HCT116 (cell line): Measurements from ENCODE around the gene RAB9A. TPM values are rescaled to one million over a fixed set of nuclear protein-coding genes. Genes with fewer than 3 reads are reported as not detected.

Source experiments
- ATAC-seq: fragments of 200-7000 bp; cut with Tn5 transposase; 2 replicates; pipeline ENCODE4 v1.9.1; 2020; ENCODE audit warnings: mild to moderate bottlenecking, moderate library complexity
- BruUV-seq: library from RNA; stranded (reverse); fragments of 400-500 nt; replicated peaks from 2 replicates; lab custom pipeline; 2021; lab: Mats Ljungman, UMichigan
- CTCF ChIA-PET: fragments of 300-600 bp; sonication (Branson Sonifier 250); formaldehyde crosslinking; loops from one replicate; lab custom pipeline; 2021; ENCODE audit warnings: antibody characterized with exemption; lab: Charles Lee
- POLR2A ChIA-PET: fragments of 300-600, 350-600 bp; sonication (Branson Sonifier 250); formaldehyde crosslinking; loops from one replicate; lab custom pipeline; 2021; ENCODE audit warnings: antibody characterized with exemption; lab: Charles Lee
- RAD21 ChIA-PET, 2 experiments: fragments of 300-600 bp; sonication (Branson Sonifier 250); formaldehyde crosslinking; loops; one replicate each; lab custom pipeline; 2023; ENCODE audit warnings: low total read pairs in 2 of 2; ENCODE audit not compliant: uncharacterized antibody in 2 of 2, unreplicated experiment in 2 of 2, low non-redundant PET in 1 of 2; lab: Charles Lee
- DNase-seq: peaks from one replicate; pipeline ENCODE4 v3.0.0-alpha.2; 2010; ENCODE audit warnings: low read depth, low spot score
- H2AFZ ChIP-seq: fragments of 200-600 bp; shearing (Covaris generic), sonication (generic); 2 replicates; pipeline ENCODE4 v1.6.1; 2017; ENCODE audit warnings: low read depth, mixed run types, mixed read lengths, antibody characterized with exemption, low read length; ENCODE audit not compliant: poor library complexity, severe bottlenecking
- H3K27ac ChIP-seq: 2 replicates; pipeline ENCODE4 v1.5.1; 2012; ENCODE audit warnings: low read depth, low read length
- H3K27me3 ChIP-seq: fragments of 200-600 bp; sonication (generic); 2 replicates; pipeline ENCODE4 v1.6.1; 2016; ENCODE audit warnings: mixed run types, low read length, mixed read lengths; ENCODE audit not compliant: insufficient read depth
- H3K36me3 ChIP-seq, 2 experiments: fragments of 200-500 bp in 1 of 2; fragments of 200-600 bp in 1 of 2; sonication (Bioruptor generic) in 1 of 2; sonication (generic) in 1 of 2; 2 replicates each; pipeline versions ENCODE4 v1.5.1 to v1.6.1; 2014 to 2016; ENCODE audit warnings: low read length in 2 of 2, inconsistent platforms in 1 of 2, mixed read lengths in 1 of 2, mixed run types in 1 of 2; ENCODE audit not compliant: insufficient read depth in 2 of 2, control insufficient read depth in 1 of 2
- H3K4me1 ChIP-seq, 2 experiments: fragments of 200-600 bp in 1 of 2; sonication (generic) in 1 of 2; 2 replicates each; pipeline versions ENCODE4 v1.5.1 to v1.6.1; 2012 to 2017; ENCODE audit warnings: low read length in 2 of 2, inconsistent platforms in 1 of 2, mild to moderate bottlenecking in 1 of 2, mixed read lengths in 1 of 2, mixed run types in 1 of 2, moderate library complexity in 1 of 2; ENCODE audit not compliant: insufficient read depth in 2 of 2, control insufficient read depth in 1 of 2
- H3K4me2 ChIP-seq: fragments of 200-600 bp; sonication (generic); 2 replicates; pipeline ENCODE4 v1.6.1; 2017; ENCODE audit warnings: mixed run types, low read length, mixed read lengths
- H3K4me3 ChIP-seq, 2 experiments: fragments of 200-600 bp in 1 of 2; sonication (generic) in 1 of 2; replicated peaks in 1 of 2; 2 replicates each; pipeline ENCODE4 v1.5.1; 2011 to 2016; ENCODE audit warnings: low read length in 2 of 2, control low read depth in 1 of 2, low read depth in 1 of 2, mild to moderate bottlenecking in 1 of 2, mixed read lengths in 1 of 2, mixed run types in 1 of 2
- H3K79me2 ChIP-seq: fragments of 200-600 bp; sonication (generic); 2 replicates; pipeline ENCODE4 v1.6.1; 2017; ENCODE audit warnings: mild to moderate bottlenecking, mixed run types, low read length, moderate library complexity, mixed read lengths; ENCODE audit not compliant: insufficient read depth
- H3K9ac ChIP-seq: fragments of 200-600 bp; sonication (generic); 2 replicates; pipeline ENCODE4 v1.6.1; 2016; ENCODE audit warnings: low read length, mixed read lengths
- H3K9me2 ChIP-seq: fragments of 200-600 bp; sonication (generic), shearing (Covaris generic); 2 replicates; pipeline ENCODE4 v1.6.1; 2017; ENCODE audit warnings: mixed run types, mild to moderate bottlenecking, moderate library complexity; ENCODE audit not compliant: insufficient read depth
- H3K9me3 ChIP-seq, 2 experiments: fragments of 200-500 bp in 1 of 2; fragments of 200-600 bp in 1 of 2; sonication (Bioruptor generic) in 1 of 2; sonication (generic) in 1 of 2; 2 replicates each; pipeline ENCODE4 v1.6.1; 2014 to 2017; ENCODE audit warnings: low read length in 2 of 2, mixed read lengths in 2 of 2, inconsistent platforms in 1 of 2, low read depth in 1 of 2, mild to moderate bottlenecking in 1 of 2, mixed run types in 1 of 2, moderate library complexity in 1 of 2; ENCODE audit not compliant: control insufficient read depth in 1 of 2, insufficient read depth in 1 of 2
- H4K20me1 ChIP-seq: fragments of 200-600 bp; sonication (generic), shearing (Covaris generic); 2 replicates; pipeline ENCODE4 v1.6.1; 2017; ENCODE audit warnings: mixed run types, mild to moderate bottlenecking, moderate library complexity; ENCODE audit not compliant: insufficient read depth
- EGR1 ChIP-seq: IDR thresholded peaks from 2 replicates; pipeline ENCODE4 v1.6.1; 2012; ENCODE audit warnings: low read depth
- POLR2AphosphoS5 ChIP-seq: IDR thresholded peaks from 2 replicates; pipeline ENCODE4 v1.6.1; 2011; ENCODE audit warnings: mild to moderate bottlenecking, low read depth, low read length, moderate library complexity
- RAD21 ChIP-seq: IDR thresholded peaks from 2 replicates; pipeline ENCODE4 v1.6.1; 2012; ENCODE audit warnings: low read depth, mild to moderate bottlenecking
- SIN3A ChIP-seq: IDR thresholded peaks from 2 replicates; pipeline ENCODE4 v1.6.1; 2012; ENCODE audit warnings: low read depth
- TCF7L2 ChIP-seq: IDR thresholded peaks from 2 replicates; pipeline ENCODE4 v1.7.0; 2011; ENCODE audit warnings: borderline replicate concordance, inconsistent platforms; ENCODE audit not compliant: insufficient read depth, insufficient read length; ENCODE audit errors: extremely low read depth
- YY1 ChIP-seq: IDR thresholded peaks from 2 replicates; pipeline ENCODE4 v1.6.1; 2011; ENCODE audit warnings: low read length, low read depth, moderate library complexity, mild to moderate bottlenecking; ENCODE audit not compliant: insufficient replicate concordance; ENCODE audit errors: extremely low read depth
- ZFX ChIP-seq: fragments of 450-650 bp; IDR thresholded peaks from 2 replicates; pipeline ENCODE4 v1.6.1; 2017
- intact Hi-C: fragments of 100-400 bp; cut with micrococcal nuclease; formaldehyde crosslinking; loops from 2 replicates; pipeline ENCODE4 v1.10.0; 2022
- total RNA-seq: library from RNA; stranded (reverse); gene quantifications from one replicate; pipeline ENCODE4 v1.2.1, GENCODE V29; 2021; ENCODE audit not compliant: unreplicated experiment
- TF ChIP-seq, protein P1 (sequence below), 3 experiments: fragments of 200-600 bp in 1 of 3; sonication (generic) in 1 of 3; IDR thresholded peaks in 2 of 3; conservative IDR thresholded peaks in 1 of 3; 2 replicates each; pipeline ENCODE4 v1.5.1; 2012 to 2017; ENCODE audit warnings: low read depth in 2 of 3, low read length in 2 of 3, antibody characterized with exemption in 1 of 3, borderline replicate concordance in 1 of 3, control low read depth in 1 of 3, mild to moderate bottlenecking in 1 of 3, mixed read lengths in 1 of 3, mixed run types in 1 of 3, moderate library complexity in 1 of 3; ENCODE audit not compliant: insufficient read depth in 1 of 3

RAB9A gene
- total RNA-seq, 1 experiment from 2014 or later, result 23.9 TPM

DNA sequence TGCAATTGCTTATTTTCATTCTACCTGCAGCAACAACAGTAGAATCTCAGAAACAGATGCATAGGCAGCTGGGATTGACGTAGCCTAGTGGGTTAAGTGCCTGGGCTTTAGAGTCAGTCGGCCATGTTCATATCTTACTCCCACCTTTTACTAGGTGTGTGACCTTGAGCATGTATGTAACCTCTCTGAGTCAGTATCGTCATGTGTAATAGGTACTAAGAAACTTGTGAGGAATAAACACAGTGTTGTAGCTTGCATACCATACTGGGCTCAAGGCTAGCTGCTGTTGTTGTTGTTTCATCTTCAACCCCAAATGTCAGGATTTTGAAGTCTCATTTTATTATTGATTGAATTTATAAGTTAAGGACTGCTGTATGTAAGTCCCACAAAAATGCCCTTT is 14.2 kb downstream of the RAB9A start (continued):
- TF ChIP-seq, protein P1, sequence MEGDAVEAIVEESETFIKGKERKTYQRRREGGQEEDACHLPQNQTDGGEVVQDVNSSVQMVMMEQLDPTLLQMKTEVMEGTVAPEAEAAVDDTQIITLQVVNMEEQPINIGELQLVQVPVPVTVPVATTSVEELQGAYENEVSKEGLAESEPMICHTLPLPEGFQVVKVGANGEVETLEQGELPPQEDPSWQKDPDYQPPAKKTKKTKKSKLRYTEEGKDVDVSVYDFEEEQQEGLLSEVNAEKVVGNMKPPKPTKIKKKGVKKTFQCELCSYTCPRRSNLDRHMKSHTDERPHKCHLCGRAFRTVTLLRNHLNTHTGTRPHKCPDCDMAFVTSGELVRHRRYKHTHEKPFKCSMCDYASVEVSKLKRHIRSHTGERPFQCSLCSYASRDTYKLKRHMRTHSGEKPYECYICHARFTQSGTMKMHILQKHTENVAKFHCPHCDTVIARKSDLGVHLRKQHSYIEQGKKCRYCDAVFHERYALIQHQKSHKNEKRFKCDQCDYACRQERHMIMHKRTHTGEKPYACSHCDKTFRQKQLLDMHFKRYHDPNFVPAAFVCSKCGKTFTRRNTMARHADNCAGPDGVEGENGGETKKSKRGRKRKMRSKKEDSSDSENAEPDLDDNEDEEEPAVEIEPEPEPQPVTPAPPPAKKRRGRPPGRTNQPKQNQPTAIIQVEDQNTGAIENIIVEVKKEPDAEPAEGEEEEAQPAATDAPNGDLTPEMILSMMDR (IDR thresholded peaks at IDR 0.05 in 2 of 3, conservative IDR thresholded peaks at IDR 0.05 in 1 of 3; ENCODE audit: borderline replicate concordance in 1 of 3, insufficient read depth in 1 of 3, low read depth in 2 of 3, low read length in 2 of 3), result no peak
- TF ChIP-seq POLR2AphosphoS5 (no peak), SIN3A (no peak)

DNA sequence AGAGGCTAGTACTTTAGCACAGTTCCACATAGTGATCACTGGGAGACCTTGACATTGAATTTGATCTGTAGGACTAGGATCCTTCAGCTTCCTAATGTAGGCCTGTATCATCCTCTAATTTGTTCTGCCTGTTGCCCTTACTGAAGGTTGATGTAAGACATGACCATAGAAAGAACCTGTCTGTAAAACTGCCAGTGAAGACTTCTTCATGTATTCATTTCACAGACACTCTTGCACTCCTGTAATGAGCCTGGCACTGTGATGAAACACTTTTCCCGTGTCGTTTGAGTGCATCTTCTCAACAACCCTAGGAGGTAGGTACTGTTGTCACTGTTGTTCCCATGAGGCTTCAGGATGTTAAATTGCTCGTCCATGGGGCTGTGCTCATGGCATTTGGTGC is 14.7 kb downstream of the RAB9A start:
- POLR2A ChIA-PET, result no interaction called here

More for the DNA sequence above, 14.7 kb downstream of the RAB9A start:
- H3K9ac ChIP-seq, result no peak overlapping the region
- intact Hi-C loops, result no loop called here
- DNase-seq (no peak), ATAC-seq (no peak)
- H3K9me2 ChIP-seq, result no peaks in the 10 kb centered on the region
- no peak overlapping the region for H3K4me2 ChIP-seq
- H3K4me1 ChIP-seq, result peaks cover 0 to 7% of the 10 kb centered on the region in 2 experiments; a peak in 2 of 4 replicates
- H3K9me3 ChIP-seq, result no peaks in the 10 kb centered on the region
- no peaks in the 10 kb centered on the region for H3K36me3 ChIP-seq
- H4K20me1 ChIP-seq, result no peaks in the 10 kb centered on the region
- H3K27ac ChIP-seq, result no peak overlapping the region
- H3K79me2 ChIP-seq, result peaks cover 90% of the 10 kb centered on the region
- BruUV-seq, result no TSS peak
- CTCF ChIA-PET, result no interaction called here
- no peaks in the 10 kb centered on the region for H3K27me3 ChIP-seq
- RAD21 ChIA-PET, result no interaction called here
- TF ChIP-seq RAD21 (no peak), EGR1 (no peak), ZFX (no peak), YY1 (no peak), TCF7L2 (no peak)
- TF ChIP-seq, protein P1 (IDR thresholded peaks at IDR 0.05 in 2 of 3, conservative IDR thresholded peaks at IDR 0.05 in 1 of 3; ENCODE audit: borderline replicate concordance in 1 of 3, insufficient read depth in 1 of 3, low read depth in 2 of 3, low read length in 2 of 3), result no peak
- H3K4me3 ChIP-seq, result no peak overlapping the region
- no peak overlapping the region for H2AFZ ChIP-seq
